A549 (cell line): ENCODE data around the gene HS6ST2. TPM values are rescaled to one million over a fixed set of nuclear protein-coding genes. Genes with fewer than 3 reads are reported as not detected.
A peak's percentile ranks its signal among the peaks of the same experiment; 100 is the strongest.

Experiments used
- ATAC-seq, 2 experiments: fragments of 200-7000 bp in 1 of 2; fragments of >200 bp in 1 of 2; cut with Nextera tagmentation in 1 of 2; cut with Tn5 transposase in 1 of 2; 3 replicates each; pipeline versions ENCODE4 v1.8.0 to v1.9.1; 2018 to 2020; ENCODE audit warnings: mild to moderate bottlenecking in 1 of 2, moderate library complexity in 1 of 2
- CTCF ChIA-PET: fragments of 300-600 bp; sonication (Branson Sonifier 250); formaldehyde crosslinking; extraction: SDS; loops from one replicate; lab custom pipeline; 2021; ENCODE audit warnings: antibody characterized with exemption, inconsistent platforms; lab: Yijun Ruan, JAX
- POLR2A ChIA-PET: fragments of 350-600 bp; formaldehyde crosslinking; extraction: SDS; loops from one replicate; lab custom pipeline; 2021; ENCODE audit warnings: antibody characterized with exemption, inconsistent platforms; lab: Yijun Ruan, JAX
- DNase-seq, 2 experiments: peaks; one replicate each; pipeline versions ENCODE4 v3.0.0 to v3.0.0-alpha.2; 2011 to 2016; ENCODE audit warnings: low read depth in 1 of 2, low spot score in 1 of 2
- FAIRE-seq: peaks from 2 replicates; lab custom pipeline; 2011; peaks lifted over from hg19 to GRCh38; lab: Jason Lieb, UNC
- H3K27ac ChIP-seq, 2 experiments: fragments of >200 bp; sonication (Bioruptor Twin); formaldehyde crosslinking; 3 replicates each; pipeline ENCODE4 v1.5.1; 2016 to 2017
- H3K4me1 ChIP-seq: fragments of >200 bp; sonication (Bioruptor Twin); formaldehyde crosslinking; 3 replicates; pipeline ENCODE4 v1.6.1; 2016
- H3K4me2 ChIP-seq: fragments of >200 bp; sonication (Bioruptor Twin); formaldehyde crosslinking; 3 replicates; pipeline ENCODE4 v1.6.1; 2016
- H3K4me3 ChIP-seq: fragments of >200 bp; sonication (Bioruptor Twin); formaldehyde crosslinking; 3 replicates; pipeline ENCODE4 v1.5.1; 2016
- H3K9me3 ChIP-seq: fragments of >200 bp; sonication (Bioruptor Twin); formaldehyde crosslinking; 3 replicates; pipeline ENCODE4 v1.6.1; 2016
- BCL3 ChIP-seq: fragments of >200 bp; sonication (Bioruptor Twin); formaldehyde crosslinking; IDR thresholded peaks from 3 replicates; pipeline ENCODE4 v1.6.1; 2016
- BHLHE40 ChIP-seq: IDR thresholded peaks from 2 replicates; pipeline ENCODE4 v1.6.1; 2012; ENCODE audit warnings: low read depth, low read length, inconsistent platforms
- CBX2 ChIP-seq: fragments of 200-600 bp; sonication (generic); IDR thresholded peaks from 2 replicates; pipeline ENCODE4 v1.6.1; 2016; ENCODE audit warnings: low read depth, mild to moderate bottlenecking, borderline replicate concordance
- CBX8 ChIP-seq: fragments of 200-600 bp; sonication (generic); IDR thresholded peaks from 2 replicates; pipeline ENCODE4 v1.6.1; 2016
- CEBPB ChIP-seq, 2 experiments: fragments of >200 bp in 1 of 2; sonication (Bioruptor Twin) in 1 of 2; formaldehyde crosslinking in 1 of 2; IDR thresholded peaks; 2 replicates each; pipeline ENCODE4 v1.6.1; 2012 to 2016
- CHD2 ChIP-seq: fragments of 150-350 bp; IDR thresholded peaks from 2 replicates; pipeline ENCODE4 v1.6.1; 2014; ENCODE audit warnings: low read length; ENCODE audit not compliant: partially characterized antibody
- FOSL2 ChIP-seq, 2 experiments: fragments of 450-650 bp in 1 of 2; fragments of >200 bp in 1 of 2; sonication (Bioruptor Twin) in 1 of 2; formaldehyde crosslinking; IDR thresholded peaks; 2 replicates each; pipeline versions ENCODE4 v1.5.0 to v1.6.1; 2016 to 2020; ENCODE audit warnings: mild to moderate bottlenecking in 1 of 2, moderate library complexity in 1 of 2
- GATA3 ChIP-seq: IDR thresholded peaks from 2 replicates; pipeline ENCODE4 v1.6.1; 2012; ENCODE audit warnings: borderline replicate concordance
- HOXA7 ChIP-seq: fragments of 250-450 bp; sonication (Bioruptor Pico); IDR thresholded peaks from 2 replicates; pipeline ENCODE4 v1.5.0; 2020; ENCODE audit warnings: mild to moderate bottlenecking, moderate library complexity
- JUN ChIP-seq, 2 experiments: fragments of >200 bp; sonication (Bioruptor Twin); formaldehyde crosslinking; IDR thresholded peaks; 2 replicates in 1 of 2; 3 replicates in 1 of 2; pipeline ENCODE4 v1.6.1; 2016 to 2017
- MAFK ChIP-seq: fragments of 450-650 bp; IDR thresholded peaks from 2 replicates; pipeline ENCODE4 v1.6.1; 2014; ENCODE audit not compliant: partially characterized antibody
- MYC ChIP-seq: IDR thresholded peaks from 2 replicates; pipeline ENCODE4 v1.6.1; 2012; ENCODE audit warnings: mild to moderate bottlenecking, inconsistent platforms, low read length, improper control_type of control experiment, borderline replicate concordance
- NFE2L2 ChIP-seq: fragments of 150-350 bp; conservative IDR thresholded peaks from 2 replicates; pipeline ENCODE4 v1.6.1; 2014; ENCODE audit warnings: low read length
- NPAS2 ChIP-seq: fragments of 250-450 bp; sonication (Bioruptor Pico); IDR thresholded peaks from 2 replicates; pipeline ENCODE4 v1.8.0; 2022; ENCODE audit warnings: mild to moderate bottlenecking, moderate library complexity, borderline replicate concordance
- NR3C1 ChIP-seq: fragments of >200 bp; sonication (Bioruptor Twin); formaldehyde crosslinking; IDR thresholded peaks from 3 replicates; pipeline ENCODE4 v1.6.1; 2017
- RAD21 ChIP-seq, 2 experiments: fragments of >200 bp in 1 of 2; sonication (Bioruptor Twin) in 1 of 2; formaldehyde crosslinking in 1 of 2; IDR thresholded peaks in 1 of 2; conservative IDR thresholded peaks in 1 of 2; 2 replicates in 1 of 2; 3 replicates in 1 of 2; pipeline ENCODE4 v1.6.1; 2012 to 2018; ENCODE audit warnings: inconsistent platforms in 1 of 2
- RARB ChIP-seq: fragments of 250-450 bp; sonication (Bioruptor Pico); IDR thresholded peaks from 2 replicates; pipeline ENCODE4 v1.8.0; 2021; ENCODE audit warnings: mild to moderate bottlenecking, moderate library complexity
- REST ChIP-seq: fragments of 200-600 bp; sonication (generic); IDR thresholded peaks from 2 replicates; pipeline ENCODE4 v1.6.1; 2016; ENCODE audit warnings: antibody characterized with exemption, mild to moderate bottlenecking, moderate library complexity
- USF2 ChIP-seq: fragments of 450-650 bp; IDR thresholded peaks from 2 replicates; pipeline ENCODE4 v1.6.1; 2014; ENCODE audit warnings: antibody characterized with exemption
- WGBS: methylation state at CpG from one replicate; pipeline ENCODE4 v1.1.6; 2017; ENCODE audit errors: missing lambda C conversion rate; 5-methylcytosine and 5-hydroxymethylcytosine counted together
- polyA plus RNA-seq, 4 experiments: library from polyadenylated mRNA; depleted of rRNA in 3 of 4; stranded (reverse); fragments of >200 nt; fragmentation: RNase III in 1 of 4; extraction: RNeasy Plus Mini Kit Qiagen cat#74134 plus additional on column Dnase treatment in 1 of 4; gene quantifications; 2 replicates in 3 of 4; 3 replicates in 1 of 4; pipeline ENCODE4 v1.2.3, GENCODE V29; 2011 to 2017

Gene HS6ST2
- polyA plus RNA-seq, 2 of the 4 experiments (the other 2 are of a cell fraction) = 0.01 to 0.04 TPM

GRCh38 chrX:132861076-132861475 is 97.4 kb downstream of the HS6ST2 start:
- DNase-seq (no peak), ATAC-seq (no peak), FAIRE-seq (no peak)
- H3K4me1 ChIP-seq = no peaks in the 10 kb centered on the region
- no peaks in the 10 kb centered on the region for H3K9me3 ChIP-seq
- no peak overlapping the region for H3K27ac ChIP-seq
- CTCF ChIA-PET = no interaction called here
- H3K4me3 ChIP-seq = no peak overlapping the region
- no peak overlapping the region for H3K4me2 ChIP-seq
- peak; percentile 65 for TF ChIP-seq MAFK
- TF ChIP-seq NFE2L2 = peak; percentile 78; the same call in 1 of the 2 replicates
- no peak for TF ChIP-seq FOSL2 (IDR thresholded peaks at IDR 0.05)
- no peak for TF ChIP-seq FOSL2 (CRISPR knock-in tag; IDR thresholded peaks at IDR 0.05)
- POLR2A ChIA-PET = no interaction called here
- 41% methylated on average over 3 of the region's 3 CpGs for WGBS

GRCh38 chrX:132860200-132860599 is 98.2 kb downstream of the HS6ST2 start:
- POLR2A ChIA-PET = no interaction called here
- H3K4me1 ChIP-seq = no peaks in the 10 kb centered on the region

GRCh38 chrX:132858018-132858417 is 100.4 kb downstream of the HS6ST2 start:
- CTCF ChIA-PET = no interaction called here
- FAIRE-seq = no peak

More at GRCh38 chrX:132860200-132860599, 98.2 kb downstream of the HS6ST2 start:
- CTCF ChIA-PET = interaction anchor here (0.6 kb wide), 1 partner anchor 22 kb away, joined by 3 read pairs; no protein-coding TSS in a partner anchor
- no peak overlapping the region for H3K4me2 ChIP-seq
- H3K9me3 ChIP-seq = no peaks in the 10 kb centered on the region
- ATAC-seq = no peak
- FAIRE-seq = no peak
- H3K4me3 ChIP-seq = no peak overlapping the region
- no peak overlapping the region for H3K27ac ChIP-seq
- DNase-seq = no peak
- TF ChIP-seq USF2 = no peak
- TF ChIP-seq JUN (IDR thresholded peaks at IDR 0.05) = no peak
- TF ChIP-seq REST = no peak
- TF ChIP-seq NPAS2 = no peak
- no peak for TF ChIP-seq MYC
- no peak for TF ChIP-seq BCL3
- no peak for TF ChIP-seq CHD2
- no peak for TF ChIP-seq CEBPB (IDR thresholded peaks at IDR 0.05)
- no peak for TF ChIP-seq CBX2
- no peak for TF ChIP-seq BHLHE40
- no peak for TF ChIP-seq RARB
- no peak for TF ChIP-seq HOXA7 (CRISPR knock-in tag)
- TF ChIP-seq, all 56 proteins: peak for 0

More at GRCh38 chrX:132858018-132858417, 100.4 kb downstream of the HS6ST2 start:
- no peak overlapping the region for H3K4me2 ChIP-seq
- no peaks in the 10 kb centered on the region for H3K4me1 ChIP-seq
- no peaks in the 10 kb centered on the region for H3K9me3 ChIP-seq
- ATAC-seq (no peak), DNase-seq (no peak)
- H3K4me3 ChIP-seq = no peak overlapping the region
- POLR2A ChIA-PET = no interaction called here
- no peak overlapping the region for H3K27ac ChIP-seq
- no peak for TF ChIP-seq CBX8
- no peak for TF ChIP-seq NR3C1
- no peak for TF ChIP-seq GATA3
- TF ChIP-seq CBX2 = no peak
- TF ChIP-seq RAD21 (conservative IDR thresholded peaks at IDR 0.05 in 1 of 2, IDR thresholded peaks at IDR 0.05 in 1 of 2) = no peak
- no peak for TF ChIP-seq BHLHE40
- no peak for TF ChIP-seq JUN (IDR thresholded peaks at IDR 0.05)
